ENCODE results near the gene RAB11FIP2. TPM values are rescaled to one million over a fixed set of nuclear protein-coding genes. Genes with fewer than 3 reads are reported as not detected.

Gene RAB11FIP2
- total RNA-seq, 1 experiment from 2014 or later: 18.4 TPM

GRCh38 chr10:117965984-117966383 lies 80.8 kb downstream of the RAB11FIP2 start:
- no peak overlapping the region for H2AK5ac ChIP-seq (ENCODE audit: insufficient read length, low read length)
- H2BK15ac ChIP-seq (ENCODE audit: low read depth, low read length): no peak overlapping the region
- no peak overlapping the region for H4K91ac ChIP-seq (ENCODE audit: insufficient read length, low read depth, low read length)
- no peaks in the 10 kb centered on the region; the same call in 1 of the 2 replicates for H3K4me1 ChIP-seq (ENCODE audit: insufficient read depth, low read length)
- no peaks in the 10 kb centered on the region for H3K9me3 Mint-ChIP-seq
- no peaks in the 10 kb centered on the region for H3K27me3 ChIP-seq (ENCODE audit: insufficient read depth, low read length)
- H3K9me3 ChIP-seq (ENCODE audit: control insufficient read depth, low read depth, low read length): no peaks in the 10 kb centered on the region
- no peak overlapping the region for H2BK12ac ChIP-seq (ENCODE audit: insufficient read length, low read depth, low read length)
- no peak overlapping the region for H3K56ac ChIP-seq (ENCODE audit: insufficient read length, low read depth, low read length)
- no peak overlapping the region for H2AFZ ChIP-seq (ENCODE audit: low read length)
- H3K27me3 Mint-ChIP-seq (ENCODE audit: low read depth): no peaks in the 10 kb centered on the region
- no peaks in the 10 kb centered on the region for H3K23me2 ChIP-seq (ENCODE audit: insufficient read length, low read depth, low read length, poor library complexity, severe bottlenecking)
- H3K23ac ChIP-seq (ENCODE audit: insufficient read length, low read depth, low read length): no peak overlapping the region
- H3K18ac ChIP-seq (ENCODE audit: insufficient read length, low read depth, low read length): no peak overlapping the region
- no peak overlapping the region for H3K4me3 Mint-ChIP-seq
- no peak overlapping the region for H4K8ac ChIP-seq (replicated peaks; ENCODE audit: insufficient read length, low read depth, low read length)
- TF ChIP-seq CTCF (conservative IDR thresholded peaks at IDR 0.05): no peak
- no peak overlapping the region for H3K27ac ChIP-seq (ENCODE audit: insufficient read length, low read depth, low read length)
- no peak overlapping the region for H3T11ph ChIP-seq (ENCODE audit: low read length)
- peaks cover 11 to 13% of the 10 kb centered on the region in 2 experiments for H3K4me1 Mint-ChIP-seq
- H3K79me2 ChIP-seq (ENCODE audit: insufficient read depth, low read length): no peaks in the 10 kb centered on the region
- no peak overlapping the region for H3K14ac ChIP-seq (ENCODE audit: insufficient read depth, low read length)
- H2BK20ac ChIP-seq (ENCODE audit: low read depth, low read length, poor library complexity, severe bottlenecking): no peak overlapping the region
- no peak overlapping the region for H3K27ac Mint-ChIP-seq
- H4K5ac ChIP-seq (ENCODE audit: insufficient read length, low read depth, low read length): no peak overlapping the region
- no CpG with 5 or more reads among the region's 2 CpGs for WGBS (ENCODE audit: extremely low coverage, insufficient read length, low lambda C conversion rate)
- DNase-seq: no peak
- H3K36me3 Mint-ChIP-seq (ENCODE audit: insufficient read depth in 1 of 3, low read depth in 3 of 3): no peaks in the 10 kb centered on the region; a peak in 1 of 7 replicates
- H3K4ac ChIP-seq (ENCODE audit: low read depth, low read length): no peak overlapping the region
- no peak overlapping the region for H2BK5ac ChIP-seq (ENCODE audit: insufficient read length, low read length)
- H3K9ac ChIP-seq (ENCODE audit: extremely low read depth, insufficient read length, low read length): no peak overlapping the region
- no peaks in the 10 kb centered on the region for H3K79me1 ChIP-seq (ENCODE audit: insufficient read depth, low read depth, low read length, poor library complexity, severe bottlenecking)
- no peak overlapping the region for H2BK120ac ChIP-seq (ENCODE audit: low read depth, low read length, poor library complexity, severe bottlenecking)
- H4K20me1 ChIP-seq (ENCODE audit: control insufficient read depth, insufficient read depth, insufficient read length): no peaks in the 10 kb centered on the region
- H3K4me2 ChIP-seq (ENCODE audit: insufficient read depth, insufficient read length, low read length): no peak overlapping the region
